ENCODE measurements around the gene IFNB1.

DNA sequence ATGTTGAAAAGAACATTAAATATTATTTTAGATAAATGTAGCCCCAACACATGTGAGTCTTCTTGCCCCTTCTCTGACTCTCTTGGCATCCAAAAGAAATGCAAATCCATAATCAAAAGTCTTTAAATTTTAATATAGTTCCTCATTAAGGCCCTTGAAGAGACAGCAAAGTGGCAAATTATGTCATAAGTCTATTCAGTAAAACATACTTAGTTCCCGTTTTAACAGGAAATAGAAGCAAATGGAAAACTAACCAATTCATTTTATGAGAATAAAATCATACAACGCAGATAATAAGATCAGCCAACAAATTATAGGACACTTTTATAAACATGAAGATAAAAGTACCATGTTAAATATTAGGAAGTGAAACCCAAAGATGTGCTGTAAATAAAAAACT, 20.1 kb upstream of the IFNB1 start:
- no peak for TF ChIP-seq EZH2phosphoT487 (IDR thresholded peaks at IDR 0.05; ENCODE audit: insufficient read depth, low read depth)
- no peak for TF ChIP-seq EZH2 (IDR thresholded peaks at IDR 0.05; ENCODE audit: insufficient read depth, poor library complexity, severe bottlenecking)
